Upper lobe of left lung (tissue), 4 donors: ENCODE measurements around the gene TBC1D8.

Experiments
- CTCF ChIP-seq, 6 experiments: fragments of 450-650 bp in 4 of 6; fragments of 200-600 bp in 2 of 6; sonication (generic) in 2 of 6; IDR thresholded peaks; one replicate each; pipeline ENCODE4 v1.5.1; 2016 to 2019; ENCODE audit warnings: antibody characterized with exemption in 6 of 6
- EP300 ChIP-seq, 4 donors: sonication (generic); formaldehyde crosslinking; IDR thresholded peaks; one replicate each; pipeline ENCODE4 v1.5.1; 2017; ENCODE audit warnings: antibody characterized with exemption in 4 of 4, control low read depth in 2 of 4

GRCh38 chr2:100984892-100985307 lies 166.3 kb downstream of the TBC1D8 start:
- TF ChIP-seq CTCF (IDR thresholded peaks at IDR 0.05) (peak; percentile 78 to 92 (median 86)), EP300 (IDR thresholded peaks at IDR 0.05) (no peak)
